Hepatocyte (in vitro differentiated cells): ENCODE results near the gene OR2M3.

Source experiments
- EZH2 ChIP-seq: fragments of 200-600 bp; sonication (generic); IDR thresholded peaks from 2 replicates; pipeline ENCODE4 v1.6.1; 2016; ENCODE audit warnings: antibody characterized with exemption, mild to moderate bottlenecking, borderline replicate concordance
- TF ChIP-seq, protein P1 (sequence below): fragments of 200-600 bp; sonication (generic); IDR thresholded peaks from 2 replicates; pipeline ENCODE4 v1.5.1; 2016; ENCODE audit warnings: antibody characterized with exemption, mild to moderate bottlenecking; ENCODE audit not compliant: poor library complexity

DNA sequence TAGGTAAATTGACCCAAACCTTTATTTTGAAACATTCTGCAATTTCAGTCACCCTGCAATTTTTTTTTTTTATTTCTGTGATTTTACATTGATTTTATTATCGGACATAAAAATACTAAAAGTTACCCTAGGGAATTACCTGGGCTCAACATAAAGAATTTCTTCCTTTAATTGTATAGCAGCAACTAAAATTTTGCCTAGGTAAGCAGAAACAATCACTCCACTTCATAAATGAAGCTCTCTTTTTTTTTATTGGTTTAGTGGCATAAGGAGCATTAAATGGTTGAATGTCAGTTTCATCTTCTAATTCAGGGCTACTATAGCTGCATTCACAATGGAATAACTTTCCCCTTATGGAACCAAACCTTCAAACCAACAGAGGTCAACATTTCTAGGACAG lies 18.8 kb downstream of the OR2M3 start:
- TF ChIP-seq EZH2 = no peak
- TF ChIP-seq, protein P1, sequence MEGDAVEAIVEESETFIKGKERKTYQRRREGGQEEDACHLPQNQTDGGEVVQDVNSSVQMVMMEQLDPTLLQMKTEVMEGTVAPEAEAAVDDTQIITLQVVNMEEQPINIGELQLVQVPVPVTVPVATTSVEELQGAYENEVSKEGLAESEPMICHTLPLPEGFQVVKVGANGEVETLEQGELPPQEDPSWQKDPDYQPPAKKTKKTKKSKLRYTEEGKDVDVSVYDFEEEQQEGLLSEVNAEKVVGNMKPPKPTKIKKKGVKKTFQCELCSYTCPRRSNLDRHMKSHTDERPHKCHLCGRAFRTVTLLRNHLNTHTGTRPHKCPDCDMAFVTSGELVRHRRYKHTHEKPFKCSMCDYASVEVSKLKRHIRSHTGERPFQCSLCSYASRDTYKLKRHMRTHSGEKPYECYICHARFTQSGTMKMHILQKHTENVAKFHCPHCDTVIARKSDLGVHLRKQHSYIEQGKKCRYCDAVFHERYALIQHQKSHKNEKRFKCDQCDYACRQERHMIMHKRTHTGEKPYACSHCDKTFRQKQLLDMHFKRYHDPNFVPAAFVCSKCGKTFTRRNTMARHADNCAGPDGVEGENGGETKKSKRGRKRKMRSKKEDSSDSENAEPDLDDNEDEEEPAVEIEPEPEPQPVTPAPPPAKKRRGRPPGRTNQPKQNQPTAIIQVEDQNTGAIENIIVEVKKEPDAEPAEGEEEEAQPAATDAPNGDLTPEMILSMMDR = no peak
